ENCODE results near the gene ARHGEF40.

The ARHGEF40 gene

DNA sequence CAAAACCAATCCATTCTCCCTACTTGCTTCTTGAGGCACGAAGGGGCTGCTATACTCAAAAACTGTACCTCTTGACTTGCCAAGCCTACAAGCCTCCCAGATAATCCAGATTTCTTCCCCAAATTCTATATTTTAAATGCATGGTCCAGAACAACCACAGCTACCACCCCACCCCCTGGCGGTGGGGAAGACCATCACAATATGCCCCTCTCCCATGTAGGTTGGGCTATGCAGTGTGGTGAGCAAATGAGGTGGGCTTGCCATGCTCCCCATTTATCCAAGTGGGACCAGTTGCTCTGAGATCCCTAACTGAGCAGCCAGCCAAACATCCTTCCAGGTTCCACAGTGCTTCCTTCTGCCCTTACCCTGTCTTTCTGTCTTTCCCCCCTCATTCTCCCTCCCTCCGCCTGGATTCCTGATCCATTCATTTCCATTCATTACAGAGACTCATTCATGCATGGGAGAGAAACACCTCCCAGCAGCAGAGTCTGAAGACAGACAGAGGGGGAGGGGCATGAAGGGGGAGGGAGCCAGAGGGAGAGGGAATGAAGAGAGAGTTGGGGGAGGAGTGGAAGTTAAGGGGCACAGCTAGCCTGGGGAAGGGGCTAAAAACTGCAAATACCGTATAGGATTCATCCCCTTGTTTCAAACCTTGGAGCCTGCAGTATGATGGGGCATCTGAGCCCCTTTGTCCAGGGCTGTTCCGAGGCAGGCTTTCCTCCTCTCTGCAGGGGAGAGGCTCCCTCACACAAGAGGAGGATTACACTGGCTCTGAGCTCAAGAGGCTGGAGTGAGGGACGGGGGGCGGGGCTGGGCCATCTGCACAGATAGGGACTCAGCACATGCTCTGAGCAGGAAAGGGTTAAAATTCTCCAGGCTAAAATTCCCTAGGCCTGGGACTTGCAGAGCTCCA, 23.9 kb downstream of the ARHGEF40 start:
- Histone ChIP-seq H3K36me3 (replicated peaks in 1 of 2; ENCODE audit: control insufficient read depth in 2 of 2, insufficient read depth in 2 of 2, low read length in 2 of 2) (peaks cover 39 to 49% of the 10 kb centered on the region in 2 donors), H2BK5ac (ENCODE audit: low read length) (peak overlapping the region; percentile 82), H3K14ac (ENCODE audit: low read length) (no peak overlapping the region), H2AFZ (ENCODE audit: low read length) (peak overlapping the region; percentile 58), H3K79me1 (ENCODE audit: low read depth, low read length) (peaks cover 11% of the 10 kb centered on the region), H3K27ac (replicated peaks; ENCODE audit: low read length) (peak overlapping the region; percentile 99), H3K9me3 (replicated peaks in 1 of 2; ENCODE audit: control insufficient read depth in 2 of 2, insufficient read depth in 1 of 2, low read depth in 1 of 2, low read length in 2 of 2) (no peaks in the 10 kb centered on the region), H4K91ac (ENCODE audit: low read depth, low read length, poor library complexity) (no peak overlapping the region), H2BK120ac (ENCODE audit: low read depth, low read length) (peak overlapping the region; percentile 83), H3K4me1 (ENCODE audit: control insufficient read depth in 2 of 2, insufficient read depth in 1 of 2, low read depth in 1 of 2, low read length in 2 of 2) (peaks cover 28 to 39% of the 10 kb centered on the region in 2 donors), H2BK12ac (ENCODE audit: low read length) (no peak overlapping the region), H4K8ac (ENCODE audit: low read depth, low read length) (no peak overlapping the region), H3K4me2 (ENCODE audit: insufficient read depth, low read length, poor library complexity, severe bottlenecking) (peak overlapping the region; percentile 58), H3K4me3 (ENCODE audit: low read length in 2 of 2) (peak overlapping the region; percentile 43 to 74), H3K23ac (ENCODE audit: low read depth, low read length, poor library complexity) (no peak overlapping the region), H3K27me3 (ENCODE audit: control insufficient read depth in 3 of 3, insufficient read depth in 3 of 3, low read depth in 1 of 3, low read length in 3 of 3) (no peaks in the 10 kb centered on the region), H2AK5ac (ENCODE audit: low read depth, low read length) (peak overlapping the region; percentile 98), H3K4ac (ENCODE audit: low read length) (no peak overlapping the region), H2BK15ac (ENCODE audit: low read length) (peak overlapping the region; percentile 88), H3K9ac (ENCODE audit: low read depth, low read length, poor library complexity) (peak overlapping the region; percentile 89), H3K18ac (ENCODE audit: low read length) (peak overlapping the region; percentile 98)
- WGBS, 2 donors (ENCODE audit: extremely low coverage in 2 of 2, insufficient read length in 2 of 2, insufficient replicate concordance in 1 of 2) = no CpG with 5 or more reads among the region's 7 CpGs
- peak; percentile 95 for DNase-seq (ENCODE audit: low spot score)

DNA sequence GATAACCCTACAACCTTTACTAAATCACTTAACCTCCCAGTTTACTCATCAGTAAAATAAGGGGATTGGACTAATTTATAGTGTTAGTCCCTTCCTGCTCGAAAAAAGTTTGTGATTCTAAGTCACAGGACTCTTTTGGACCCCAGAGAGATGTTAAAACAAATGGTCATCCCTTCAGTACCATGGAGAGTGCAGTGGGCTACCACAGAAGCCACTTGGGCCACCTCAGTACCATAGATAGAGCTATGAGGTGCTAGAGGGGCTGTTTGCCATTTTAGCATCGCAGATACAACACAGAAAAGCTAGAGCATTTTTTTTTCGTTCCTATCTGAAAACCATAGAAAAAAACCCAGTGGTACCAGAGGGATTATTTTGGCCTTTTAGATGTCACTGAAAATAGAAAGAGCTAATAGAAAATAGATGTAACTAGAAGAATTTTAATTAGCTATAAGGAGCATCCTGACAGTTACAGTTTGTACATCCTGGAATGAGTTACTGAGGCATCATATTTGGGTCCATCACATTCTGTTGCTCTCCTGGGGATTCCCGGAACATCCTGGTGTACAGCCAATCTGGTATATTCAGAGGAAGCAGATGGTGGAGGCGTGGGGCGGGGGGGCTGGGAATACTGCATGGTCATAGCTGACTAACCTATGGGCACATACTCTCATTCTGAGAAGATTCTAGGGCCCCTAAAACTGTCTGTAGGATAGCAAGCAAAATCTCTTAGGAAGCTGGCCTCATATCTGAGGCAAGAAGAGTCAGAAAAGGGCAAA, 25.5 kb downstream of the ARHGEF40 start:
- Histone ChIP-seq H3K27ac (replicated peaks; ENCODE audit: low read length) (peak overlapping the region; percentile 90), H3K79me1 (ENCODE audit: low read depth, low read length) (peaks cover 11% of the 10 kb centered on the region), H2BK12ac (ENCODE audit: low read length) (no peak overlapping the region), H2AFZ (ENCODE audit: low read length) (no peak overlapping the region), H4K91ac (ENCODE audit: low read depth, low read length, poor library complexity) (no peak overlapping the region), H3K18ac (ENCODE audit: low read length) (no peak overlapping the region), H3K23ac (ENCODE audit: low read depth, low read length, poor library complexity) (no peak overlapping the region), H3K9me3 (replicated peaks in 1 of 2; ENCODE audit: control insufficient read depth in 2 of 2, insufficient read depth in 1 of 2, low read depth in 1 of 2, low read length in 2 of 2) (no peaks in the 10 kb centered on the region), H2BK120ac (ENCODE audit: low read depth, low read length) (no peak overlapping the region), H3K9ac (ENCODE audit: low read depth, low read length, poor library complexity) (no peak overlapping the region), H3K4me1 (ENCODE audit: control insufficient read depth in 2 of 2, insufficient read depth in 1 of 2, low read depth in 1 of 2, low read length in 2 of 2) (peaks cover 32 to 45% of the 10 kb centered on the region in 2 donors), H3K4ac (ENCODE audit: low read length) (no peak overlapping the region), H4K8ac (ENCODE audit: low read depth, low read length) (no peak overlapping the region), H2BK15ac (ENCODE audit: low read length) (no peak overlapping the region), H2AK5ac (ENCODE audit: low read depth, low read length) (no peak overlapping the region), H3K4me2 (ENCODE audit: insufficient read depth, low read length, poor library complexity, severe bottlenecking) (no peak overlapping the region), H3K36me3 (replicated peaks in 1 of 2; ENCODE audit: control insufficient read depth in 2 of 2, insufficient read depth in 2 of 2, low read length in 2 of 2) (peaks cover 27 to 33% of the 10 kb centered on the region in 2 donors), H3K27me3 (ENCODE audit: control insufficient read depth in 3 of 3, insufficient read depth in 3 of 3, low read depth in 1 of 3, low read length in 3 of 3) (no peaks in the 10 kb centered on the region), H3K4me3 (ENCODE audit: low read length in 2 of 2) (no peak overlapping the region), H2BK5ac (ENCODE audit: low read length) (no peak overlapping the region), H3K14ac (ENCODE audit: low read length) (no peak overlapping the region)
- no peak for DNase-seq (ENCODE audit: low spot score)
- WGBS, 2 donors (ENCODE audit: extremely low coverage in 2 of 2, insufficient read length in 2 of 2, insufficient replicate concordance in 1 of 2) = no CpG with 5 or more reads among the region's 6 CpGs

DNA sequence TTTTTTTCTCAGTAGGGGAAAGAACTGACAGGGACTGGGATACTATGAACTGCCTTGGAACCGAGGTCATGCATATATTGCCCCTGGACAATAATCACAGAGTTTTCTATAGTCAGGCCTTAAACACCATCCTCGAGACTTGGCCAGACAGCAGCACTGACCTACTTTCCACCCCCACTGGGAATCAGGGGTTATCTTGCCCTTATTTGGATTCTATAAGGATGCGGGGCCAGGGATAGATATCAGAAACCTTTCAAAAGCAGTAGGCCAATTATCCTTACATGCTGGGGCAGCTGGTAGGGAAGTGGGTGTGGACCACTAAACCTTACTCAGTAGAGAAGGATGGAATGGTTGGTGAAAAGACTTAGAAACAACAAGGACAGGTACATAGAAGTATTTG, 26.3 kb downstream of the ARHGEF40 start:
- Histone ChIP-seq H3K23ac (ENCODE audit: low read depth, low read length, poor library complexity) (no peak overlapping the region), H3K27me3 (ENCODE audit: control insufficient read depth in 3 of 3, insufficient read depth in 3 of 3, low read depth in 1 of 3, low read length in 3 of 3) (no peaks in the 10 kb centered on the region), H3K4me1 (ENCODE audit: control insufficient read depth in 2 of 2, insufficient read depth in 1 of 2, low read depth in 1 of 2, low read length in 2 of 2) (peaks cover 32 to 45% of the 10 kb centered on the region in 2 donors), H3K18ac (ENCODE audit: low read length) (no peak overlapping the region), H3K4me2 (ENCODE audit: insufficient read depth, low read length, poor library complexity, severe bottlenecking) (peak overlapping the region; percentile 59), H2BK15ac (ENCODE audit: low read length) (no peak overlapping the region), H4K91ac (ENCODE audit: low read depth, low read length, poor library complexity) (no peak overlapping the region), H3K27ac (replicated peaks; ENCODE audit: low read length) (peak overlapping the region; percentile 90), H2BK12ac (ENCODE audit: low read length) (no peak overlapping the region), H4K8ac (ENCODE audit: low read depth, low read length) (no peak overlapping the region), H2BK5ac (ENCODE audit: low read length) (no peak overlapping the region), H2BK120ac (ENCODE audit: low read depth, low read length) (no peak overlapping the region), H3K4ac (ENCODE audit: low read length) (no peak overlapping the region), H2AFZ (ENCODE audit: low read length) (no peak overlapping the region), H3K9ac (ENCODE audit: low read depth, low read length, poor library complexity) (no peak overlapping the region), H3K9me3 (replicated peaks in 1 of 2; ENCODE audit: control insufficient read depth in 2 of 2, insufficient read depth in 1 of 2, low read depth in 1 of 2, low read length in 2 of 2) (no peaks in the 10 kb centered on the region), H3K14ac (ENCODE audit: low read length) (no peak overlapping the region), H3K36me3 (replicated peaks in 1 of 2; ENCODE audit: control insufficient read depth in 2 of 2, insufficient read depth in 2 of 2, low read length in 2 of 2) (peaks cover 19 to 24% of the 10 kb centered on the region in 2 donors), H3K4me3 (ENCODE audit: low read length in 2 of 2) (peak overlapping the region; percentile 57 to 84), H3K79me1 (ENCODE audit: low read depth, low read length) (peaks cover 11% of the 10 kb centered on the region), H2AK5ac (ENCODE audit: low read depth, low read length) (no peak overlapping the region)
- no peak for DNase-seq (ENCODE audit: low spot score)
- WGBS, 2 donors (ENCODE audit: extremely low coverage in 2 of 2, insufficient read length in 2 of 2, insufficient replicate concordance in 1 of 2) = no CpG with 5 or more reads among the region's 3 CpGs

All from neuronal stem cell (in vitro differentiated cells).